Posterior cingulate gyrus (tissue), 11 donors: Measurements from ENCODE around the gene TTC9B.
A peak's percentile ranks its signal among the peaks of the same experiment; 100 is the strongest.
"Not testable (repeated sequence)": the region's sequence is repeated elsewhere in the genome, so short reads cannot be mapped to it uniquely, and the experiment has no call there.

Source experiments
- DNase-seq, 10 donors: peaks; one replicate each; pipeline versions ENCODE4 v3.0.0 to v3.0.0-alpha.2; 2020 to 2021; ENCODE audit warnings: mixed read lengths in 3 of 10
- intact Hi-C: fragments of 100-400 bp; cut with DNase I; formaldehyde crosslinking; loops from one replicate; pipeline ENCODE4 v1.15.1; 2023

TTC9B gene

DNA sequence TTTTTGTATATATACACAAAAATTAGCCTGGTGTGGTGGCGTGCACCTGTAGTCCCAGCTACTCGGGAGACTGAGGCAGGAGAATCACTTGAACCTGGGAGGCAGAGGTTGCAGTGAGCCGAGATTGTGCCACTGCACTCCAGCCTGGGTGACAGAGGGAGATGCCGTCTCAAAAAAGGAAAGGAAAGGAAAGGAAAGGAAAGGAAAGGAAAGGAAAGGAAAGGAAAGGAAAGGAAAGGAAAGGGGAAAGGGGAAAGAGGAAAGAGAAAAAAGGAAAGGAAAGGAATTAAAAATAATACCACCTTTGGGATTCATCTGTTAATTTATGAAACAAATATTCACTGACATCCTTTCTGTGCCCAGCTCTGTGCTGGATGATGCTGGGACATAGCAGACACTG is 845 bp upstream of the TTC9B start:
- intact Hi-C loops = loop anchor here (2.0 kb wide), 1 partner anchor 28 kb away; the partner anchor contains the start of gene MAP3K10
- DNase-seq = not testable (repeated sequence)

- peak in 2 of 10 donors; percentile 83 to 88 for DNase-seq
- intact Hi-C loops = no loop called here
These were observed 965 bp downstream of the TTC9B start for GRCh38 chr19:40217027-40217810.

DNA sequence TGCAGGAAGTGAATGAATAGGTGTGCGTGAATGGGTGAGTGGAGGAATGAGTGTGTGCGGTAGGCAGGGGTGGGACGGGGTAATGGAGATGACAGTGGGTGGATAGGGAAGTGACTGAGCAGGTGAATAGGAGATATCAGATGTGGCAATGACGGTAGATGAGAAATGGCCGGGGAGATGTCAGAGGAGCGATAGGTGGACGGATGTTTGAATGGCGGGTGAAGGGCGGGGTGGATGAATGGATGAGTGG is 1.5 kb downstream of the TTC9B start:
- no peak for DNase-seq
- intact Hi-C loops = no loop called here

- intact Hi-C loops = no loop called here
These were observed 2.0 kb downstream of the TTC9B start for GRCh38 chr19:40216013-40216776.

GRCh38 chr19:40214936-40215335 is 3.2 kb downstream of the TTC9B start:
- intact Hi-C loops = no loop called here
- DNase-seq = peak in 1 of 10 donors; percentile 83

More at GRCh38 chr19:40216013-40216776, 2.0 kb downstream of the TTC9B start:
- DNase-seq = peak in 1 of 10 donors; percentile 82

GRCh38 chr19:40213882-40214570 is 4.2 kb downstream of the TTC9B start:
- DNase-seq = no peak
- intact Hi-C loops = no loop called here

- intact Hi-C loops = no loop called here
- no peak for DNase-seq
These were observed 4.8 kb downstream of the TTC9B start for GRCh38 chr19:40213251-40213829.

DNA sequence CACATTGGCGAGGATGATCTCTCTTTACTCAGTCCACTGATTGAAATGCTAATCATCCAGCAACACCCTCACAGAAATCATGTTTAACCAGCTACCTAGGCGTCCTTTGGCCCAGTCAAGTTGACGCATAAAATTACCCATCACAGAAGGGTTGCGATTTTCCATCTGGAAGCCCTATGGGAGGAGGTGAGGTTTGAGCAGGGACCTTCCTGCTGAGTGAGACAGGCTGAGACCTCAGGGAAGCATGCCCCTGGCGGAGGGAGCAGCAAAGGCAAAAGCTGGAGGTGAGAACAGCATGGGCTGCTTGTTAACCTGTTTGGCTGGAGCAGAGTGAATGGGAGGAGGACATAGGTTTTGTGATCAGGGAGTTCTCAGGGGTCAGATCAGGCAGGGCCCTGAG is 7.3 kb downstream of the TTC9B start:
- no peak for DNase-seq
- intact Hi-C loops = no loop called here

DNA sequence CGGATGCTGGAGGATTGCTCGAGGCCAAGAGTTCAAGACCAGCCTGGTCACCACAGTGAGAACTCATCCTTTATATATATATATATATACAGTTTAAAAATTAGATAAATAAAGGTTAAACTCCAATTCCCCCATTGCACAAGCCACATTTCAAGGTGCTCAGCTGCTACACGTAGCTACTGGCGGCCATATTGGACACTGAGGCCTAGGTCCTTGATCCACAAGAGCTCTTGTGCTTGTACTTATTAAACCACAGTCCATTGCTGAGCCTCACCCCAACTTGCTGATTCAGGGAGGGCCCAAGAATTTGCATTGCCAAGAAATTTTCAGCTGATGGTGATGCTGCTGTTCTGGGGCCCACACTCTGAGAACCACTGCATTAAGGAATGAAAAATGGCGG is 9.6 kb downstream of the TTC9B start:
- intact Hi-C loops = no loop called here
- DNase-seq = no peak

DNA sequence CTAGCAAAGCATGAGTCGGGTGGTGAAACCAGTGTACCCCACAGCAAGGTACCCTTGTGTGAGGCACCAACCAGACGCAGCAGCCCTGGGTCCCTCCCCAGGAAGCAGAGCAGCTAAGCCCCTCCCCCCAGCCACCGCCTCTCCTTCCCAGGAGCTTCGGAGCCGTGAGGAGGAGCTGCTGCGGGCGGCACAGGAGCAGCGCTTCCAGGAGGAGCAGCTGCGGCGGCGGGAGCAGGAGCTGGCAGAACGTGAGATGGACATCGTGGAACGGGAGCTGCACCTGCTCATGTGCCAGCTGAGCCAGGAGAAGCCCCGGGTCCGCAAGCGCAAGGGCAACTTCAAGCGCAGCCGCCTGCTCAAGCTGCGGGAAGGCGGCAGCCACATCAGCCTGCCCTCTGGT is 12.4 kb downstream of the TTC9B start:
- intact Hi-C loops = no loop called here
- peak in 1 of 10 donors; percentile 55 for DNase-seq

DNA sequence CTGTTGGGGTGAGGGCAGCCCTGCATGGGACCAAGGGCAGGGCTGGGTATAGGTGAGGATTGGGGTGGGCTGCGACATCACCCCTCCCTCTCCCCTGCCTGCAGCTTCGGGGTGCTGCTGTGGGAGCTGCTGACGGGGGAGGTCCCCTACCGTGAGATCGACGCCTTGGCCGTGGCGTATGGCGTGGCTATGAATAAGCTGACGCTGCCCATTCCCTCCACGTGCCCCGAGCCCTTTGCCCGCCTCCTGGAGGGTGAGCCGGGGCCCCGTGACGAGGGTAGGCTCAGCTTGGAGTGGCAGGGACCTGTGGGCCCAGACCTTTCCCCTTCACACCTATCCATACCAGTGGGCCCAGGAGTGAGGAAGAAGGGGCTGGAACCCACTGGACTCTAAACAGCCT is 13.8 kb downstream of the TTC9B start:
- intact Hi-C loops = no loop called here

DNA sequence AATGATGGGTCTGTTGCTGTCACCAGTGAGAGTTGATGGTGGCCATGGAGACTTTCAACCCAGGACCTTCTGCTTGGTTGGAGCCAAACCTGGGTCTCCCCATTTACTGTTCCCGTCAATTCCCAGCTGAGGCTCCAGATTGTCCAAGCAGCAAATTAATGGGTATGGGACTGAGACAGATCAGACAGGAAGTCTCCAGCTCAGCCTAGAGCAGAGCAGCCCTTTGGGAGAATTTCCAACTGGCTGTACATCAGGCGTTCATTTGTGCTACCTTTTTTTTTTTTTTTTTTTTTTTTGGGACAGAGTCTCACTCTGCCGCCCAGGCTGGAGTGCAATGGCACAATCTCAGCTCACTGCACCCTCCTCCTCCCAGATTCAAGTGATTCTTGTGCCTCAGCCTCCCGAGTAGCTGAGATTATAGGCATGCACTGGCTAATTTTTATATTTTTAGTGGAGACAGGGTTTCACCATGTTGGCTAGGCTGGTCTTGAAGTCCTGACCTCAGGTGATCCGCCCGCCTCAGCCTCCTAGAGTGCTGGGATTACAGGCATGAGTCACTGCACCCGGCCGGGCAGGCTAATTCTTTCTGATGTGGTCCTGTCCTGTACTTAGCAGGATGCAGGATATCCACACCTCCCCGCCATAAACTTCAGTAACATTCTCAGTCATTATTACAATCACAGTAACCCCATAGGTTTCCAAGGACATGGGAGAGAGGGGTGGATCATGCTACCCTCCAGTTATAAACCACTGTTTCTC is 17.7 kb downstream of the TTC9B start:
- no peak for DNase-seq
- intact Hi-C loops = no loop called here

More for the DNA sequence above, 13.8 kb downstream of the TTC9B start:
- DNase-seq = no peak

DNA sequence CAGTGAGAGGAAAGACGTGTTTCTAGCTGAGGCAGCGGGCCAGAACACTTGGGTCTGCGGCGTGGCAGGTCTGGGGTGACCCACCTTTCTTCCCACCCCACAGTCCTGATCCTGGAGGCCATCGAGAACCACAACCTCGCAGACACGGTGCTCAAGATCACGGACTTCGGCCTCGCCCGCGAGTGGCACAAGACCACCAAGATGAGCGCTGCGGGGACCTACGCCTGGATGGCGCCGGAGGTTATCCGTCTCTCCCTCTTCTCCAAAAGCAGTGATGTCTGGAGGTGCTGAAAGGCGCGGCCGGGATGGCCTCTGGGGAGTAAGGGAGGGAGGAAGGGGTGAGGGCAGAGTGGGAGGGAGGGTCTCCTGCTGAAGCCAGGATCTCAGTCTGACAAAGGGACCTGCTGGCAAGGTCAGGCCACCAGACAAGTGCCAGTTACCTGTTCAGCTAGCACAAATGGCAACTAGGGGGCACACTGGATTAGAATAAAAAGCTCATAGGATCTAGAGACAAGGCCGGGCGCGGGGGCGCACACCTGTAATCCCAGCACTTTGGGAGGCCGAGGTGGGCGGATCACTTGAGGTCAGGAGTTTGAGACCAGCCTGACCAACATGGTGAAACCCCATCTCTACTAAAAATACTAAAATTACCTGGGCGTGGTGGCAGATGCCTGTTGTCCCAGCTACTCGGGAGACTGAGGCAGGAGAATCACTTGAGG is 19.8 kb downstream of the TTC9B start:
- no peak for DNase-seq
- intact Hi-C loops = no loop called here

- intact Hi-C loops = no loop called here
- DNase-seq = no peak
These were observed 24.7 kb downstream of the TTC9B start for GRCh38 chr19:40193587-40193849.

DNA sequence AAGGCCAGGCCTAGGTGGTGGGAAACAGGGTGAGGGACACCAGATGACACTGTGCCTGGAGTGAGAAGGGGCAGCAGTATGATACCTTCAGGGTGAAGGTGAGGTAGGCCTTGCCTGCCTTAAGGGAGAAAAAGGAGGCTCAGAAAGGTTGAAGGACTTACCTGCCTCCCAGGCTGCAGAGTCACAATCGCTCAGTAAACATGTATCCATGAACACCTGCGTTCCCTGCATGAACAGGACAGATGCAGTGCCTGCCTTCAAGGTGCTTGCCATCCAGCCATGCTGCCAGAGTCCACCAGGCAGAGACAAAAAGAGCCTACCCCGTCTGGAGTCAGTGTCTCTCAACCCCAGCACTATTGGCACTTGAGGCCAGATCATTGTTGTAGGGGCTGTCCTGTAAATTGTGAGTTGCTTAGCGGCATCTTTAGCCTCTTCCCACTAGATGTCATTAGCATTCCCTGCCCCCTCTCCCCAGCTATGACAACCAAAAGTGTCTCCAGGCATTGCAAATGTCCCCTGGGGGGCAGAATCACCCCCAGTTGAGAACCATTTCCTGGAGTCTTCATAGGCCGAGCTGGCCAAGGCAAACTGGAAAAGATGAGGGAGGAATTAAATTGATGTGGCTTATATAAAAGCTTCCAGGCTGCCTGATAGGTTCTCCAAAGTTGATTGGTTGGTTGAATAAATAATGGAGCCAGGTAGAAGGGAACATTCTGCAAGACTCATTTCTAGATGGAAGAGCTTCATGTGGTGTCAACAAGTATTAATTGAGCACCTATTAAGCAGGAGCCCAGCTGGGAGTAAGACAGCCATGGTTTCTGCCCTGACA is 25.2 kb downstream of the TTC9B start:
- DNase-seq = no peak
- intact Hi-C loops = no loop called here

- intact Hi-C loops = loop anchor here (2.0 kb wide), 1 partner anchor 27 kb away; the partner anchor contains the start of gene TTC9B
These were observed 26.1 kb downstream of the TTC9B start for GRCh38 chr19:40191836-40192646.

GRCh38 chr19:40190891-40191835 is 27.0 kb downstream of the TTC9B start, which contains the start of gene MAP3K10:
TSS of gene MAP3K10 (plus strand) at chr19:40191426. CDS start at chr19:40192032, 606 bp downstream.
- intact Hi-C loops = loop anchor here (2.0 kb wide), 1 partner anchor 28 kb away; the partner anchor contains the start of gene TTC9B
- peak; percentile 72 to 96 (median 81) for DNase-seq

More at GRCh38 chr19:40191836-40192646, 26.1 kb downstream of the TTC9B start:
- DNase-seq = peak in 3 of 10 donors; percentile 75 to 82 (median 77)
